NCI-H2196 (cell line): Measurements from ENCODE around the gene CENPS.

Experiments used
- DNase-seq: peaks from one replicate; lab custom pipeline; 2025; ENCODE audit not compliant: unreplicated experiment; lab: John Stamatoyannopoulos, UW

CENPS gene

DNA sequence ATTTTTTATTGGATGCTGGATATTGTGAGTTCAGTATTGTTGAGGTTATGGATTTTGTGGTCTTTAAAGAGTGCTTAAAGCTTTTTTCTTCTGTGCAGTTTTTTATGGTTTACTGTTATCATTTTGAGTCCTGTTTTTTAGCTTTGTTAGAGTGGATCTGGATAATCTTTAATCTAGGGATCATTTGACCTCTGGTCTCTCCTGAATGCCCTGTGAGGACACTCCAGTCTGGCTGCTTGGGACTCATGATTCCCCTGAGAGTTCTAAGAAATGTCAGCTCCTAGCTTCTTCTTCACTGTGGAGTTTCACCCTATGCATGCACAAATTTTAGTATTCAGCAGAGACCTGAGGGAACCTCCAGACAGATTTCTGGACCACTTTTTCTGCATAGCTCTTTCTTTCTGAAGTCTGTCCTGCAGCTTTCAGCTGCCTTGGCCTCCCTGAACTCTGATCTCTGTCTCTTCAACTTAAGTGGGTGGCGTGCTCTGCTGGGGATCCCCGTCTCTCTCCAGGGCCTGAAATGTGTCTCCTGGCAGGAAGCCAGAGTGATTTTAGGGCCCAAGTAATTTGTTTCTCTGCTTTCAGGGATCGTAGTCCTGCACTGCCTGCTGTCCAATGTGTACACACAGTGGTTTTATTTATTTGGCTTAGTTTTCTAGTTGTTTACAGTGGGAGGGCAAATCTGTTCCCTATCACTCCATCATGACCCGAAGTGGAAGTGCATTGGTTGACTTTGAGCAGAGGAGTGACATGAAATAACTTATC is 59.2 kb downstream of the CENPS start:
- no peak for DNase-seq

DNA sequence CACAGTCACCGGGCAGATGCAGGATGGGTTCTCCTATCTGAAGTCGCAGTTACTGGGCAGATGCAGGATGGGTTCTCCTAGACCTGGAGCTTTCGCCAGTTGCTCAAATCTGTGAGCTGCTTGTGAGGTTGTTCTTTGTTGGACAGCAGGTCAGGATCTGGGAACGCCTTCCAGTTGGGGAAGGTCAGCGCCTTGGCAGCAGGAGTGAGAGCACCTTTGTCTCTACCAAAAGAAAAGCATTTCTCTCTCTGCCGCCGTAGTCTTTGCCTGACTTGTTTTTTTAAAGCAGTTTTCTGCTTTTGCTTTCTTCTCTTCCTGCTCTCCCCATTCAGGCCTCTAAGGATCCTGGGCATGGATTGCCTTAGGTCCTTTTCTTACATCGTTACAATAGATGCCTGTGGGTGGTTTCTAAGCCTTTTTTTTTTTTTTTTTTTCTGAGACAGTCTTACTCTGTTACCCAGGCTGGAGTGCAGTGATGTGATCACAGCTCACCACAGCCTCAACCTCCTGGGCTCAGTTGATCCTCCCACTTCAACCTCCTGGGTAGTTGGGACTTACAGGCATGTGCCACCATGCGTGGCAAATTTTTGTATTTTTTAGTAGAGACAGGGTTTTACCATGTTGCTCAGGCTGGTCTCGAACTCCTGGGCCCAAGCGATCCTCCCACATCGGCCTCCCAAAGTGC is 60.2 kb downstream of the CENPS start:
- DNase-seq: no peak
